K562 (cell line): ENCODE data around the gene PCAT6. TPM values are rescaled to one million over a fixed set of nuclear protein-coding genes. Genes with fewer than 3 reads are reported as not detected.

Experiments used
- ATAC-seq: fragments of 200-7000 bp; cut with Tn5 transposase; 3 replicates; pipeline ENCODE4 v1.9.1; 2020; ENCODE audit warnings: moderate library complexity
- BruUV-seq: library from RNA; stranded (reverse); fragments of 400-500 nt; replicated peaks from 2 replicates; lab custom pipeline; 2021; lab: Mats Ljungman, UMichigan
- CTCF ChIA-PET: fragments of 300-600 bp; formaldehyde crosslinking; extraction: SDS; loops from one replicate; lab custom pipeline; 2021; ENCODE audit warnings: low intra/inter-chr PET ratio; lab: Yijun Ruan, JAX
- POLR2A ChIA-PET: fragments of 300-600, 350-650 bp; sonication (Branson Sonifier 250); formaldehyde crosslinking; extraction: SDS; loops from one replicate; lab custom pipeline; 2021; ENCODE audit warnings: antibody characterized with exemption, inconsistent platforms; lab: Yijun Ruan, JAX
- DNase-seq, 4 experiments: peaks; one replicate each; pipeline versions ENCODE4 v3.0.0 to v3.0.0-alpha.2; 2011 to 2018; ENCODE audit warnings: low spot score in 3 of 4, mixed read lengths in 3 of 4; ENCODE audit errors: extremely low read depth in 1 of 4
- FAIRE-seq: peaks from 2 replicates; lab custom pipeline; 2011; peaks lifted over from hg19 to GRCh38; lab: Jason Lieb, UNC
- H2AFZ ChIP-seq: 2 replicates; pipeline ENCODE4 v1.6.0; 2011; ENCODE audit warnings: low read depth, low read length, control low read depth, inconsistent platforms
- H3K27ac ChIP-seq: fragments of 200-600 bp; 3 replicates; pipeline ENCODE4 v1.8.0; 2011; ENCODE audit warnings: low read depth, mild to moderate bottlenecking, control low read depth, inconsistent platforms, low read length, moderate library complexity, mixed read lengths; ENCODE audit errors: extremely low read depth
- H3K27me3 ChIP-seq, 2 experiments: fragments of 300-600 bp in 1 of 2; 2 replicates in 1 of 2; 3 replicates in 1 of 2; pipeline versions ENCODE4 v1.6.0 to v1.8.0; 2011; ENCODE audit warnings: inconsistent platforms in 2 of 2, low read length in 2 of 2, mild to moderate bottlenecking in 1 of 2, mixed read lengths in 1 of 2, moderate library complexity in 1 of 2; ENCODE audit not compliant: control insufficient read depth in 2 of 2, insufficient read depth in 2 of 2
- H3K36me3 ChIP-seq: fragments of 300-600 bp; 3 replicates; pipeline ENCODE4 v1.8.0; 2011; ENCODE audit warnings: mild to moderate bottlenecking, low read length, inconsistent platforms; ENCODE audit not compliant: control insufficient read depth, insufficient read depth
- H3K4me1 ChIP-seq, 2 experiments: fragments of 200-600 bp in 1 of 2; replicated peaks in 1 of 2; 2 replicates in 1 of 2; 3 replicates in 1 of 2; pipeline versions ENCODE4 v1.5.1 to v1.8.0; 2011; ENCODE audit warnings: inconsistent platforms in 2 of 2, low read length in 2 of 2, mild to moderate bottlenecking in 1 of 2, mixed read lengths in 1 of 2, moderate library complexity in 1 of 2; ENCODE audit not compliant: control insufficient read depth in 2 of 2, insufficient read depth in 2 of 2
- H3K4me2 ChIP-seq: 2 replicates; pipeline ENCODE4 v1.6.1; 2011; ENCODE audit warnings: low read length, control low read depth, inconsistent platforms, mixed read lengths; ENCODE audit not compliant: insufficient read depth
- H3K4me3 ChIP-seq: fragments of 200-600 bp; sonication (generic), shearing (Covaris generic); 2 replicates; pipeline ENCODE4 v1.5.1; 2016; ENCODE audit warnings: control low read depth, inconsistent platforms
- H3K79me2 ChIP-seq: fragments of 200-600 bp; 3 replicates; pipeline ENCODE4 v1.8.0; 2011; ENCODE audit warnings: low read length, inconsistent platforms; ENCODE audit not compliant: control insufficient read depth, insufficient read depth
- H3K9ac ChIP-seq, 2 experiments: 2 replicates each; pipeline versions ENCODE4 v1.6.0 to v1.6.1; 2011; ENCODE audit warnings: low read depth in 2 of 2, low read length in 2 of 2, control low read depth in 1 of 2, inconsistent platforms in 1 of 2, mild to moderate bottlenecking in 1 of 2, mixed read lengths in 1 of 2; ENCODE audit not compliant: insufficient read depth in 1 of 2
- H3K9me1 ChIP-seq: one replicate; pipeline ENCODE4 v1.6.0; 2011; ENCODE audit warnings: inconsistent platforms, mild to moderate bottlenecking, low read length, moderate library complexity; ENCODE audit not compliant: control insufficient read depth, insufficient read depth
- H3K9me3 ChIP-seq: replicated peaks from 2 replicates; pipeline ENCODE4 v1.5.1; 2011; ENCODE audit warnings: low read depth, low read length, inconsistent platforms; ENCODE audit not compliant: control insufficient read depth, insufficient read depth
- H4K20me1 ChIP-seq: replicated peaks from 2 replicates; pipeline ENCODE4 v1.6.1; 2011; ENCODE audit warnings: low read length, inconsistent platforms, mixed read lengths; ENCODE audit not compliant: control insufficient read depth, insufficient read depth
- CHD1 ChIP-seq: fragments of 200-600 bp; sonication (generic); IDR thresholded peaks from one replicate; pipeline ENCODE4 v1.6.1; 2012; ENCODE audit warnings: mild to moderate bottlenecking, moderate library complexity, low read length, inconsistent platforms
- CHD2 ChIP-seq: IDR thresholded peaks from 2 replicates; pipeline ENCODE4 v1.6.1; 2011; ENCODE audit warnings: low read depth, low read length
- ESRRB ChIP-seq: fragments of 250-450 bp; sonication (Bioruptor Pico); IDR thresholded peaks from 2 replicates; pipeline ENCODE4 v1.5.0; 2020; ENCODE audit warnings: mild to moderate bottlenecking, moderate library complexity, borderline replicate concordance
- FOXA1 ChIP-seq: fragments of 450-650 bp; IDR thresholded peaks from 2 replicates; pipeline ENCODE4 v1.6.1; 2016; ENCODE audit warnings: mild to moderate bottlenecking, borderline replicate concordance
- NCOA6 ChIP-seq: fragments of 450-650 bp; IDR thresholded peaks from 2 replicates; pipeline ENCODE4 v1.6.1; 2017; ENCODE audit warnings: mild to moderate bottlenecking
- PML ChIP-seq: IDR thresholded peaks from 2 replicates; pipeline ENCODE4 v1.6.1; 2012; ENCODE audit warnings: low read length, inconsistent platforms
- TAF7 ChIP-seq: fragments of 450-650 bp; IDR thresholded peaks from 2 replicates; pipeline ENCODE4 v1.6.1; 2016; ENCODE audit warnings: missing genetic modification characterization, missing compliant biosample characterization
- TBP ChIP-seq: optimal IDR thresholded peaks from 2 replicates; pipeline ENCODE3; 2011; ENCODE audit warnings: low read depth, low read length, improper control_type of control experiment
- ZNF766 ChIP-seq: fragments of 200-800 bp; sonication (Bioruptor generic); conservative IDR thresholded peaks from 2 replicates; pipeline ENCODE4 v1.6.1; 2016; ENCODE audit warnings: missing genetic modification characterization, missing compliant biosample characterization
- WGBS: fragments of 100-300 bp; shearing (Covaris generic); methylation state at CpG from one replicate; pipeline ENCODE4 v1.1.6; 2016; ENCODE audit warnings: low coverage, mixed read lengths; ENCODE audit not compliant: insufficient coverage; ENCODE audit errors: missing lambda C conversion rate; 5-methylcytosine and 5-hydroxymethylcytosine counted together
- in situ Hi-C: fragments of 300-500 bp; cut with MboI; formaldehyde crosslinking; loops from 4 replicates; pipeline ENCODE4 v1.15.0; 2018; ENCODE audit warnings: inconsistent platforms, mixed read lengths
- intact Hi-C: fragments of 100-400 bp; cut with micrococcal nuclease; formaldehyde crosslinking; loops from 2 replicates; pipeline ENCODE4 v1.14.2; 2022
- polyA plus RNA-seq, 8 experiments: library from polyadenylated mRNA; depleted of rRNA in 4 of 8; stranded (reverse) in 5 of 8; unstranded in 3 of 8; fragments of >200 nt; fragmentation: Nextera tagmentation in 2 of 8; fragmentation: Illumina TruSeq in 1 of 8; extraction: Ambion mirVana in 2 of 8; extraction: Trizol in 1 of 8; gene quantifications; 2 replicates each; pipeline versions ENCODE4 v1.2.1 to v1.2.3, GENCODE V29; 2011 to 2014; ENCODE audit warnings: inconsistent platforms in 1 of 8, missing spikeins in 1 of 8
- total RNA-seq, 7 experiments: library from RNA; depleted of rRNA in 6 of 7; stranded (reverse); fragments of >200 nt in 6 of 7; fragmentation: Illumina TruSeq in 2 of 7; extraction: Trizol in 2 of 7; gene quantifications; 2 replicates each; pipeline versions ENCODE4 v1.2.1 to v1.2.3, GENCODE V29; 2011 to 2021; ENCODE audit warnings: low replicate concordance in 1 of 7
- TF ChIP-seq, protein P1 (sequence below), 2 experiments: fragments of 200-800 bp in 1 of 2; sonication (Bioruptor generic) in 1 of 2; sonication (generic) in 1 of 2; formaldehyde crosslinking in 1 of 2; IDR thresholded peaks in 1 of 2; conservative IDR thresholded peaks in 1 of 2; 2 replicates each; pipeline versions ENCODE4 v1.5.0 to v1.6.1; 2016 to 2020; ENCODE audit warnings: missing compliant biosample characterization in 1 of 2, missing genetic modification characterization in 1 of 2, missing genetic modification reagents in 1 of 2
- TF ChIP-seq, protein P2 (sequence below): sonication (generic); formaldehyde crosslinking; IDR thresholded peaks from 2 replicates; pipeline ENCODE4 v1.8.0; 2022; ENCODE audit warnings: mild to moderate bottlenecking, missing genetic modification reagents
- TF ChIP-seq, protein P3 (sequence below): sonication (generic); formaldehyde crosslinking; IDR thresholded peaks from 2 replicates; pipeline ENCODE4 v1.8.0; 2023; ENCODE audit warnings: mild to moderate bottlenecking, missing genetic modification reagents

Gene PCAT6
- total and polyA plus RNA-seq, 9 of the 15 experiments (the other 6 are each of a cell fraction or from before 2014, with no cell fraction given): 0.25 to 2.4 (median 0.54) TPM; not detected in 1

DNA sequence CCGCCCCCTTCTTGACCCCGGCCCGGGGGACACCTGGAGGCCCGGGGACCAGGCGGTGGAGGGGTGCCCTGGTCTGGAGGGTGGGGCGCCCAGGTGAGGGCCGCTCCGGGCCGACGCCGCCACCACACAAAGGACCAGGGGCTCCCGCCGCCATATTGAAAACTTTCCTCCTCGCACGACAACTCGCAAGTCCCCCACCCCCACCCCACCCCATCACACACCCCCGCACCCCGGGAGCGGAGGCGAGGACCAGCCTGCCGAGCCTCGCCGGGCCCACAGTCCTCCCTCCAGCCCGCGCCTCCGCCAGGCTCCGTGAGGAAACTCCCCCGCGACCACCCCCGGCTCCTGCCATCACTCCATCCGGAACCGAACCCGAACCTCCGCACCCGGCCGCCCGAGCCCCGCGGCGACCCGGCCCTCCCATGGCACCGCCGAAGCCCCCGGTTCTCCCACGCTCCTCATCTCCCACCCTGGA lies 3.3 kb upstream of the PCAT6 start:
- ATAC-seq (peak; percentile 43), DNase-seq (peak; percentile 81 to 91 (median 88)), FAIRE-seq (no peak)
- no peaks in the 10 kb centered on the region for H3K9me1 ChIP-seq
- peaks cover 60% of the 10 kb centered on the region for H3K79me2 ChIP-seq
- CTCF ChIA-PET: no interaction called here
- peak overlapping the region; percentile 42; the same call in 1 of the 2 replicates for H2AFZ ChIP-seq
- peak overlapping the region; percentile 92 to 96; a peak in 3 of 4 replicates for H3K9ac ChIP-seq
- H3K27ac ChIP-seq: peak overlapping the region; percentile 90
- no TSS peak for BruUV-seq
- in situ Hi-C loops (no loop called here), intact Hi-C loops (loop anchor here (2.0 to 10.0 kb wide), 2 partner anchors 81 to 653 kb away; partner anchors contain the start of gene RABIF)
- POLR2A ChIA-PET: interaction anchor here (0.8 to 1.1 kb wide), 5 partner anchors 13 to 87 kb away, joined by 3 to 4 read pairs (median 3); no protein-coding TSS in a partner anchor
- no peaks in the 10 kb centered on the region; the same call in 1 of the 2 replicates for H4K20me1 ChIP-seq
- H3K4me2 ChIP-seq: peak overlapping the region; percentile 91; the same call in 1 of the 2 replicates
- H3K9me3 ChIP-seq: no peaks in the 10 kb centered on the region
- H3K4me3 ChIP-seq: peak overlapping the region; percentile 83
- 0% methylated on average over 25 of the region's 45 CpGs for WGBS
- no peaks in the 10 kb centered on the region for H3K27me3 ChIP-seq
- no peaks in the 10 kb centered on the region for H3K36me3 ChIP-seq
- H3K4me1 ChIP-seq: peaks cover 43 to 44% of the 10 kb centered on the region in 2 experiments
- no peak for TF ChIP-seq FOXA1
- 0 out of 2 replicates have a peak, but pooled peaks have one; percentile 4 for TF ChIP-seq PML
- TF ChIP-seq, protein P1, sequence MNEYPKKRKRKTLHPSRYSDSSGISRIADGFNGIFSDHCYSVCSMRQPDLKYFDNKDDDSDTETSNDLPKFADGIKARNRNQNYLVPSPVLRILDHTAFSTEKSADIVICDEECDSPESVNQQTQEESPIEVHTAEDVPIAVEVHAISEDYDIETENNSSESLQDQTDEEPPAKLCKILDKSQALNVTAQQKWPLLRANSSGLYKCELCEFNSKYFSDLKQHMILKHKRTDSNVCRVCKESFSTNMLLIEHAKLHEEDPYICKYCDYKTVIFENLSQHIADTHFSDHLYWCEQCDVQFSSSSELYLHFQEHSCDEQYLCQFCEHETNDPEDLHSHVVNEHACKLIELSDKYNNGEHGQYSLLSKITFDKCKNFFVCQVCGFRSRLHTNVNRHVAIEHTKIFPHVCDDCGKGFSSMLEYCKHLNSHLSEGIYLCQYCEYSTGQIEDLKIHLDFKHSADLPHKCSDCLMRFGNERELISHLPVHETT (CRISPR knock-in tag; conservative IDR thresholded peaks at IDR 0.05 in 1 of 2, IDR thresholded peaks at IDR 0.05 in 1 of 2): peak in 1 of 2 experiments; percentile 51; a peak in 1 of 4 replicates
- TF ChIP-seq, protein P2, sequence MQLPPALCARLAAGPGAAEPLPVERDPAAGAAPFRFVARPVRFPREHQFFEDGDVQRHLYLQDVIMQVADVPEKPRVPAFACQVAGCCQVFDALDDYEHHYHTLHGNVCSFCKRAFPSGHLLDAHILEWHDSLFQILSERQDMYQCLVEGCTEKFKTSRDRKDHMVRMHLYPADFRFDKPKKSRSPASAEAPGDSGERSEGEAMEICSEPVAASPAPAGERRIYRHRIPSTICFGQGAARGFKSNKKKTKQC: no peak
- TF ChIP-seq, protein P3, sequence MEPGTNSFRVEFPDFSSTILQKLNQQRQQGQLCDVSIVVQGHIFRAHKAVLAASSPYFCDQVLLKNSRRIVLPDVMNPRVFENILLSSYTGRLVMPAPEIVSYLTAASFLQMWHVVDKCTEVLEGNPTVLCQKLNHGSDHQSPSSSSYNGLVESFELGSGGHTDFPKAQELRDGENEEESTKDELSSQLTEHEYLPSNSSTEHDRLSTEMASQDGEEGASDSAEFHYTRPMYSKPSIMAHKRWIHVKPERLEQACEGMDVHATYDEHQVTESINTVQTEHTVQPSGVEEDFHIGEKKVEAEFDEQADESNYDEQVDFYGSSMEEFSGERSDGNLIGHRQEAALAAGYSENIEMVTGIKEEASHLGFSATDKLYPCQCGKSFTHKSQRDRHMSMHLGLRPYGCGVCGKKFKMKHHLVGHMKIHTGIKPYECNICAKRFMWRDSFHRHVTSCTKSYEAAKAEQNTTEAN (CRISPR knock-in tag): no peak
- peak; percentile 64 for TF ChIP-seq TBP
- TF ChIP-seq ESRRB (CRISPR knock-in tag): no peak
- TF ChIP-seq NCOA6: no peak
- TF ChIP-seq TAF7: 0 out of 2 replicates have a peak, but pooled peaks have one; percentile 19
- TF ChIP-seq CHD2: peak; percentile 42
- 0 out of 2 replicates have a peak, but pooled peaks have one; percentile 9 for TF ChIP-seq ZNF766 (CRISPR knock-in tag)
- peak; percentile 3 for TF ChIP-seq CHD1
